Measurements from ENCODE around the gene TRAF4.

The TRAF4 gene

GRCh38 chr17:28796062-28796461, 52.3 kb downstream of the TRAF4 start:
- DNase-seq = no peak

All from inflammatory macrophage treated with lipopolysaccharide for 4 hours (primary cell).